ENCODE data around the gene HRK. TPM values are rescaled to one million over a fixed set of nuclear protein-coding genes. Genes with fewer than 3 reads are reported as not detected.

The HRK gene
- total and polyA plus RNA-seq, 2 of the 13 experiments (the other 11 are each of a cell fraction or from before 2014, with no cell fraction given), result 0.02 TPM; not detected in 1

Other genes starting within 250 kb of the HRK start
- gene SPRING1, start 143.4 kb downstream of the HRK start, total RNA-seq (2016; rRNA removed; fragmentation: Illumina TruSeq; extraction: Trizol), result 51.8 and 65.6 TPM in 2 replicates
- gene SPRING1, start 143.4 kb downstream of the HRK start, polyA plus RNA-seq (2011; rRNA removed), result 16.1 and 20.0 TPM in 2 replicates
- 7.1 and 8.3 TPM in 2 replicates for gene RNFT2, start 143.1 kb downstream of the HRK start, total RNA-seq (2016; rRNA removed; fragmentation: Illumina TruSeq; extraction: Trizol)
- gene RNFT2, start 143.1 kb downstream of the HRK start, polyA plus RNA-seq (2011; rRNA removed), result 3.3 and 3.4 TPM in 2 replicates
- gene FBXW8, start 29.5 kb upstream of the HRK start, total RNA-seq (2016; rRNA removed; fragmentation: Illumina TruSeq; extraction: Trizol), result 5.9 and 6.4 TPM in 2 replicates
- gene FBXW8, start 29.5 kb upstream of the HRK start, polyA plus RNA-seq (2011; rRNA removed), result 5.1 and 6.2 TPM in 2 replicates
- 90.4 and 95.7 TPM in 2 replicates for gene TESC, start 218.0 kb upstream of the HRK start, total RNA-seq (2016; rRNA removed; fragmentation: Illumina TruSeq; extraction: Trizol)
- 181 and 193 TPM in 2 replicates for gene TESC, start 218.0 kb upstream of the HRK start, polyA plus RNA-seq (2011; rRNA removed)